Urothelium cell line (cell line): ENCODE results near the gene CFAP97D1.

Experiments used
- DNase-seq: peaks from one replicate; pipeline ENCODE4 v3.0.0; 2011; ENCODE audit warnings: low spot score, mixed read lengths
- FAIRE-seq: peaks from 2 replicates; lab custom pipeline; 2011; peaks lifted over from hg19 to GRCh38; lab: Jason Lieb, UNC

The CFAP97D1 gene

GRCh38 chr17:43780135-43780534, at the start of gene CFAP97D1:
Gene CFAP97D1 (plus strand): TSS chr17:43780435. CDS start chr17:43780463, 28 bp downstream.
- DNase-seq (no peak), FAIRE-seq (no peak)

- no peak for FAIRE-seq
Measured at GRCh38 chr17:43732958-43733357, 47.3 kb upstream of the CFAP97D1 start.

GRCh38 chr17:43733956-43734355, 46.3 kb upstream of the CFAP97D1 start:
- DNase-seq (no peak), FAIRE-seq (no peak)

More at GRCh38 chr17:43732958-43733357, 47.3 kb upstream of the CFAP97D1 start:
- peak; percentile 32 for DNase-seq

GRCh38 chr17:43734376-43734775, 45.9 kb upstream of the CFAP97D1 start:
- DNase-seq (peak; percentile 62), FAIRE-seq (peak; percentile 20)

GRCh38 chr17:43736389-43736788, 43.8 kb upstream of the CFAP97D1 start:
- no peak for DNase-seq
- FAIRE-seq, result no peak

GRCh38 chr17:43737722-43738121, 42.5 kb upstream of the CFAP97D1 start:
- no peak for DNase-seq
- peak; percentile 17 for FAIRE-seq

- no peak for DNase-seq
- FAIRE-seq, result no peak
Measured at GRCh38 chr17:43740541-43740940, 39.7 kb upstream of the CFAP97D1 start.

- FAIRE-seq (no peak), DNase-seq (no peak)
Measured at GRCh38 chr17:43741636-43742035, 38.6 kb upstream of the CFAP97D1 start.

- FAIRE-seq, result no peak
- no peak for DNase-seq
Measured at GRCh38 chr17:43745541-43745940, 34.7 kb upstream of the CFAP97D1 start.

- DNase-seq, result no peak
- no peak for FAIRE-seq
Measured at GRCh38 chr17:43750153-43750552, 30.1 kb upstream of the CFAP97D1 start.

GRCh38 chr17:43753493-43754129, 26.6 kb upstream of the CFAP97D1 start:
- FAIRE-seq (no peak), DNase-seq (peak; percentile 71)

GRCh38 chr17:43754947-43755346, 25.3 kb upstream of the CFAP97D1 start:
- no peak for FAIRE-seq

GRCh38 chr17:43755389-43755875, 24.8 kb upstream of the CFAP97D1 start:
- DNase-seq (no peak), FAIRE-seq (no peak)

More at GRCh38 chr17:43754947-43755346, 25.3 kb upstream of the CFAP97D1 start:
- no peak for DNase-seq

GRCh38 chr17:43756201-43756600, 24.0 kb upstream of the CFAP97D1 start:
- FAIRE-seq (no peak), DNase-seq (no peak)

- DNase-seq, result no peak
- no peak for FAIRE-seq
Measured at GRCh38 chr17:43757171-43757660, 23.0 kb upstream of the CFAP97D1 start.

- FAIRE-seq (no peak), DNase-seq (no peak)
Measured at GRCh38 chr17:43758086-43758485, 22.1 kb upstream of the CFAP97D1 start.

GRCh38 chr17:43758497-43759174, 21.6 kb upstream of the CFAP97D1 start, which contains the start of gene SOST:
Gene SOST (minus strand): TSS chr17:43758791. CDS start chr17:43758741, 50 bp downstream.
- no peak for DNase-seq
- no peak for FAIRE-seq

- DNase-seq (no peak), FAIRE-seq (peak; percentile 59)
Measured at GRCh38 chr17:43759836-43760235, 20.4 kb upstream of the CFAP97D1 start.

- peak; percentile 63 for FAIRE-seq
Measured at GRCh38 chr17:43760254-43760852, 19.9 kb upstream of the CFAP97D1 start.

GRCh38 chr17:43766413-43767052, 13.7 kb upstream of the CFAP97D1 start:
- DNase-seq, result peak; percentile 64
- FAIRE-seq, result peak; percentile 55

More at GRCh38 chr17:43760254-43760852, 19.9 kb upstream of the CFAP97D1 start:
- DNase-seq, result peak; percentile 91
